ENCODE results near the gene BSG. TPM values are rescaled to one million over a fixed set of nuclear protein-coding genes. Genes with fewer than 3 reads are reported as not detected.
"Not testable (repeated sequence)": the region's sequence is repeated elsewhere in the genome, so short reads cannot be mapped to it uniquely, and the experiment has no call there.

Gene BSG
- total RNA-seq, 1 experiment from 2014 or later = 823 TPM

- H3F3A ChIP-seq (ENCODE audit: insufficient read depth, low read depth) = no peaks in the 10 kb centered on the region
- no peak overlapping the region for H3K4me3 ChIP-seq
- no peaks in the 10 kb centered on the region for H3K36me3 ChIP-seq (ENCODE audit: low read depth)
- BruUV-seq (replicated peaks) = no TSS peak
- no peaks in the 10 kb centered on the region for H3K9me2 ChIP-seq (ENCODE audit: insufficient read depth)
- no peak overlapping the region for H2AFZ ChIP-seq
- no peaks in the 10 kb centered on the region for H3K4me1 ChIP-seq (replicated peaks; ENCODE audit: insufficient read depth)
- no peaks in the 10 kb centered on the region for H3K9me3 ChIP-seq (ENCODE audit: insufficient read depth, low read depth)
- no peak overlapping the region for H3K4me2 ChIP-seq
- no peaks in the 10 kb centered on the region for H3K27me3 ChIP-seq (ENCODE audit: insufficient read depth, low read depth)
- no peak for TF ChIP-seq CTCF (conservative IDR thresholded peaks at IDR 0.05)
- DNase-seq = no peak
- no peaks in the 10 kb centered on the region for H3K79me2 ChIP-seq (ENCODE audit: low read depth)
- CTCF ChIA-PET = no interaction called here
- H4K20me1 ChIP-seq (ENCODE audit: insufficient read depth) = no peaks in the 10 kb centered on the region
- intact Hi-C loops (cut with micrococcal nuclease; ENCODE audit: unreplicated experiment) = no loop called here
- H3K27ac ChIP-seq = no peak overlapping the region
- POLR2A ChIA-PET (ENCODE audit: unreplicated experiment) = no interaction called here
Observed at GRCh38 chr19:604355-604754, 32.0 kb downstream of the BSG start.

GRCh38 chr19:605061-605971 lies 32.9 kb downstream of the BSG start:
- DNase-seq; POLR2A ChIA-PET (ENCODE audit: unreplicated experiment); BruUV-seq (replicated peaks): not testable (repeated sequence)

DNA sequence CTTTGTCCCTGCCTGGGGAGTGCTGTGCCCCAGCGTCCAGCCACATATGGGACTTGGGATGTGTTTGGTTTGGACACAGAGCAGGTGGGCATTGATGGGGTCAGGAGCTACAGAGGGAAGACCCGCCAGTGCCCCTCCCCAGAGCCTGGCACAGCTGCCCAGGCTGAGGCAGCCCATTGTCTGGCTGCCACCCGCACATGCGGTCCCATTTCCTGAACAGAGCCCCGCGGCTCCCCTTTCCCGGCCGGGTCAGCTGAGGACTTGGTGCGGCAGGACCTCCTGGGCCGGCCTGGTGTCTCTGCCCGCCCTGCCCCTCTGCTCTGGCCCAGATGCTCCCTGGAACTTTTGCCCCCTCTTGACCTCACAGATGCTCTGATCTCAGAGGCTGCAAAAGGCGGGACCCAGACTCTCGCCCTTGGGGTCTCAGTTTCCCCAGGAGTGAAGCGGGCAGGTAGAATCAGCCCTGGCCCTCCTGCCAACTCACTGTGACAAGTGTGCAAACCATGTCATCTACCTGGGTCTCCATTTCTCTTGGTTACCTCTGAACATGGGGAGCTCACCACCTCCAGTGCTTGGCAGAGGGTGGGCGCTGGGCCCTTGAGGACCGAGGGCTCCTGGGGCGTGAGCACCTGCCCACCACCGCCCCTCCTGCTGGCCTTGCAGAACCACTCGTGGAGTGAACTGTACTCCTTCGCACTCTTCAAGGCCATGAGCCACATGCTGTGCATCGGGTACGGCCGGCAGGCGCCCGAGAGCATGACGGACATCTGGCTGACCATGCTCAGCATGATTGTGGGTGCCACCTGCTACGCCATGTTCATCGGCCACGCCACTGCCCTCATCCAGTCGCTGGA lies 35.1 kb downstream of the BSG start:
- CTCF ChIA-PET = no interaction called here
- Histone ChIP-seq H3K4me1 (replicated peaks; ENCODE audit: insufficient read depth) (no peaks in the 10 kb centered on the region), H3K9me3 (ENCODE audit: insufficient read depth, low read depth) (no peaks in the 10 kb centered on the region), H3K27ac (no peak overlapping the region), H2AFZ (no peak overlapping the region), H3K4me2 (no peak overlapping the region), H3K79me2 (ENCODE audit: low read depth) (no peaks in the 10 kb centered on the region), H3F3A (ENCODE audit: insufficient read depth, low read depth) (no peaks in the 10 kb centered on the region), H3K36me3 (ENCODE audit: low read depth) (no peaks in the 10 kb centered on the region), H3K27me3 (ENCODE audit: insufficient read depth, low read depth) (no peaks in the 10 kb centered on the region), H3K9me2 (ENCODE audit: insufficient read depth) (no peaks in the 10 kb centered on the region), H4K20me1 (ENCODE audit: insufficient read depth) (no peaks in the 10 kb centered on the region), H3K4me3 (no peak overlapping the region)
- POLR2A ChIA-PET (ENCODE audit: unreplicated experiment) = interaction anchor here (0.6 kb wide), 1 partner anchor 36 kb away, joined by 28 read pairs; no protein-coding TSS in a partner anchor
- no peak for DNase-seq
- no TSS peak for BruUV-seq (replicated peaks)
- TF ChIP-seq CTCF (conservative IDR thresholded peaks at IDR 0.05) (no peak), EZH2 (IDR thresholded peaks at IDR 0.05; ENCODE audit: low read depth) (no peak)
- intact Hi-C loops (cut with micrococcal nuclease; ENCODE audit: unreplicated experiment) = no loop called here

More at GRCh38 chr19:605061-605971, 32.9 kb downstream of the BSG start:
- CTCF ChIA-PET; H3K4me1 ChIP-seq (replicated peaks; ENCODE audit: insufficient read depth); H3K27ac ChIP-seq; H3K4me3 ChIP-seq; H3K4me2 ChIP-seq; H3K36me3 ChIP-seq (ENCODE audit: low read depth); intact Hi-C loops (cut with micrococcal nuclease; ENCODE audit: unreplicated experiment); H3K9me2 ChIP-seq (ENCODE audit: insufficient read depth); H3K79me2 ChIP-seq (ENCODE audit: low read depth); H3K9me3 ChIP-seq (ENCODE audit: insufficient read depth, low read depth); H2AFZ ChIP-seq; H3F3A ChIP-seq (ENCODE audit: insufficient read depth, low read depth); H3K27me3 ChIP-seq (ENCODE audit: insufficient read depth, low read depth); H4K20me1 ChIP-seq (ENCODE audit: insufficient read depth): not testable (repeated sequence)
